HFFc6 (cell line): ENCODE results near the gene NLRP3. TPM values are rescaled to one million over a fixed set of nuclear protein-coding genes. Genes with fewer than 3 reads are reported as not detected.

Source experiments
- DNase-seq: peaks from one replicate; pipeline ENCODE4 v3.0.0-alpha.2; 2018
- H3K27ac Mint-ChIP-seq: 2 replicates; pipeline ENCODE4 v1.8.0; 2020; ENCODE audit warnings: mild to moderate bottlenecking, mixed read lengths
- H3K27me3 Mint-ChIP-seq: 2 replicates; pipeline ENCODE4 v1.8.0; 2021; ENCODE audit warnings: mild to moderate bottlenecking, moderate library complexity, mixed read lengths; ENCODE audit not compliant: insufficient read depth
- H3K36me3 Mint-ChIP-seq: 2 replicates; pipeline ENCODE4 v1.8.0; 2021; ENCODE audit warnings: low read depth, mixed read lengths
- H3K4me1 Mint-ChIP-seq: 2 replicates; pipeline ENCODE4 v1.8.0; 2020; ENCODE audit warnings: low read depth, mixed read lengths
- H3K4me3 Mint-ChIP-seq: 2 replicates; pipeline ENCODE4 v1.8.0; 2020; ENCODE audit warnings: mild to moderate bottlenecking, moderate library complexity, mixed read lengths
- H3K9me3 Mint-ChIP-seq: 2 replicates; pipeline ENCODE4 v1.8.0; 2020; ENCODE audit warnings: mild to moderate bottlenecking, mixed read lengths
- CTCF ChIP-seq: fragments of 200-600 bp; sonication (generic); IDR thresholded peaks from 2 replicates; pipeline ENCODE4 v1.5.0; 2021; ENCODE audit warnings: antibody characterized with exemption, mild to moderate bottlenecking
- total RNA-seq, 6 experiments: library from RNA; stranded (reverse); fragmentation: NEBNext Ultra II Directional; extraction: Animal tissue kit (Norgen Biotek cat#: 25700); gene quantifications; 2 replicates in 1 of 6; 3 replicates in 5 of 6; pipeline ENCODE4 v1.2.3, GENCODE V29; 2021

The NLRP3 gene
- total RNA-seq, 6 experiments from 2014 or later = 0.33 to 5.2 (median 4.3) TPM

- H3K4me1 Mint-ChIP-seq = peaks cover 49% of the 10 kb centered on the region; the same call in 1 of the 2 replicates
- no peak for DNase-seq
- H3K27me3 Mint-ChIP-seq = peaks cover 7% of the 10 kb centered on the region; the same call in 1 of the 2 replicates
- H3K27ac Mint-ChIP-seq = no peak overlapping the region
- no peak overlapping the region for H3K4me3 Mint-ChIP-seq
- no peak for TF ChIP-seq CTCF
- H3K9me3 Mint-ChIP-seq = no peaks in the 10 kb centered on the region; the same call in 1 of the 2 replicates
- H3K36me3 Mint-ChIP-seq = peaks cover 22% of the 10 kb centered on the region; the same call in 1 of the 2 replicates
Measured at GRCh38 chr1:247442164-247442563, 26.2 kb downstream of the NLRP3 start.

- Mint-ChIP-seq H3K9me3 (no peaks in the 10 kb centered on the region; the same call in 1 of the 2 replicates), H3K4me3 (no peak overlapping the region), H3K4me1 (peaks cover 60% of the 10 kb centered on the region; the same call in 1 of the 2 replicates), H3K36me3 (peaks cover 22% of the 10 kb centered on the region; the same call in 1 of the 2 replicates), H3K27me3 (no peaks in the 10 kb centered on the region; the same call in 1 of the 2 replicates), H3K27ac (no peak overlapping the region; the same call in 1 of the 2 replicates)
- no peak for DNase-seq
- no peak for TF ChIP-seq CTCF
Measured at GRCh38 chr1:247443641-247444040, 27.7 kb downstream of the NLRP3 start.

GRCh38 chr1:247444571-247444970, 28.6 kb downstream of the NLRP3 start:
- H3K4me3 Mint-ChIP-seq = no peak overlapping the region
- no peak overlapping the region for H3K27ac Mint-ChIP-seq
- H3K4me1 Mint-ChIP-seq = peaks cover 63% of the 10 kb centered on the region; the same call in 1 of the 2 replicates
- TF ChIP-seq CTCF = no peak
- H3K36me3 Mint-ChIP-seq = peaks cover 22% of the 10 kb centered on the region; the same call in 1 of the 2 replicates
- no peaks in the 10 kb centered on the region; the same call in 1 of the 2 replicates for H3K27me3 Mint-ChIP-seq
- H3K9me3 Mint-ChIP-seq = no peaks in the 10 kb centered on the region; the same call in 1 of the 2 replicates
- DNase-seq = no peak

- peaks cover 66% of the 10 kb centered on the region; the same call in 1 of the 2 replicates for H3K4me1 Mint-ChIP-seq
- H3K9me3 Mint-ChIP-seq = no peaks in the 10 kb centered on the region; the same call in 1 of the 2 replicates
- H3K36me3 Mint-ChIP-seq = peaks cover 22% of the 10 kb centered on the region; the same call in 1 of the 2 replicates
- no peaks in the 10 kb centered on the region; the same call in 1 of the 2 replicates for H3K27me3 Mint-ChIP-seq
- TF ChIP-seq CTCF = no peak
- peak overlapping the region; percentile 35; the same call in 1 of the 2 replicates for H3K4me3 Mint-ChIP-seq
- DNase-seq = no peak
- H3K27ac Mint-ChIP-seq = peak overlapping the region; percentile 74; the same call in 1 of the 2 replicates
Measured at GRCh38 chr1:247445526-247446356, 29.8 kb downstream of the NLRP3 start.

- no peak for DNase-seq
- Mint-ChIP-seq H3K4me1 (peaks cover 67% of the 10 kb centered on the region; the same call in 1 of the 2 replicates), H3K27me3 (no peaks in the 10 kb centered on the region; the same call in 1 of the 2 replicates), H3K36me3 (peaks cover 22% of the 10 kb centered on the region; the same call in 1 of the 2 replicates), H3K4me3 (peak overlapping the region; percentile 84), H3K27ac (peak overlapping the region; percentile 81), H3K9me3 (no peaks in the 10 kb centered on the region; the same call in 1 of the 2 replicates)
- no peak for TF ChIP-seq CTCF
Measured at GRCh38 chr1:247447162-247447909, 31.4 kb downstream of the NLRP3 start.
